Loucy (cell line): ENCODE measurements around the gene LEMD1.

Experiments used
- CTCF ChIP-seq: fragments of 200-600 bp; sonication (generic); conservative IDR thresholded peaks from 2 replicates; pipeline ENCODE4 v1.5.1; 2014; ENCODE audit warnings: mild to moderate bottlenecking, antibody characterized with exemption, low read length
- EZH2phosphoT487 ChIP-seq: fragments of 200-600 bp; IDR thresholded peaks from 2 replicates; pipeline ENCODE4 v1.6.1; 2018; ENCODE audit warnings: antibody characterized with exemption, mild to moderate bottlenecking, moderate library complexity, borderline replicate concordance

GRCh38 chr1:205446828-205447227 is 25.0 kb upstream of the LEMD1 start:
- TF ChIP-seq CTCF (no peak), EZH2phosphoT487 (no peak)
